Measurements from ENCODE around the gene DICER1.

- TF ChIP-seq CTCF (IDR thresholded peaks at IDR 0.05) (no peak), POLR2A (IDR thresholded peaks at IDR 0.05) (no peak)
Observed at GRCh38 chr14:95037273-95037672, 120.1 kb downstream of the DICER1 start.
